ENCODE results near the gene MYT1.

MYT1 gene

GRCh38 chr20:64139199-64140060 is 24.8 kb upstream of the MYT1 start:
- DNase-seq (ENCODE audit: low spot score): no peak

- no peak for DNase-seq (ENCODE audit: low spot score)
Observed at GRCh38 chr20:64140061-64140931, 24.0 kb upstream of the MYT1 start.

- no peak for DNase-seq (ENCODE audit: low spot score)
Observed at GRCh38 chr20:64140956-64141355, 23.3 kb upstream of the MYT1 start.

GRCh38 chr20:64142590-64142989 is 21.7 kb upstream of the MYT1 start:
- no peak for DNase-seq (ENCODE audit: low spot score)

GRCh38 chr20:64143018-64143801 is 21.0 kb upstream of the MYT1 start:
- DNase-seq (ENCODE audit: low spot score): no peak

- no peak for DNase-seq (ENCODE audit: low spot score)
Observed at GRCh38 chr20:64144144-64144912, 19.9 kb upstream of the MYT1 start.

- no peak for DNase-seq (ENCODE audit: low spot score)
Observed at GRCh38 chr20:64145458-64146300, 18.6 kb upstream of the MYT1 start.

GRCh38 chr20:64146301-64146935 is 17.8 kb upstream of the MYT1 start:
- peak; percentile 87 for DNase-seq (ENCODE audit: low spot score)

GRCh38 chr20:64146936-64147477 is 17.2 kb upstream of the MYT1 start:
- no peak for DNase-seq (ENCODE audit: low spot score)

- no peak for DNase-seq (ENCODE audit: low spot score)
Observed at GRCh38 chr20:64148581-64148980, 15.7 kb upstream of the MYT1 start.

GRCh38 chr20:64149141-64149540 is 15.1 kb upstream of the MYT1 start:
- no peak for DNase-seq (ENCODE audit: low spot score)

- no peak for DNase-seq (ENCODE audit: low spot score)
Observed at GRCh38 chr20:64149809-64150560, 14.3 kb upstream of the MYT1 start.

GRCh38 chr20:64150756-64151632 is 13.3 kb upstream of the MYT1 start:
- DNase-seq (ENCODE audit: low spot score): no peak

GRCh38 chr20:64151633-64152530 is 12.4 kb upstream of the MYT1 start:
- no peak for DNase-seq (ENCODE audit: low spot score)

- no peak for DNase-seq (ENCODE audit: low spot score)
Observed at GRCh38 chr20:64152906-64153305, 11.3 kb upstream of the MYT1 start.

- DNase-seq (ENCODE audit: low spot score): no peak
Observed at GRCh38 chr20:64153410-64153809, 10.8 kb upstream of the MYT1 start.

Data from D341Med (cell line).